GM23338 (cell line): ENCODE data around the gene ZZZ3. TPM values are rescaled to one million over a fixed set of nuclear protein-coding genes. Genes with fewer than 3 reads are reported as not detected.

ENCODE experiments used
- ATAC-seq: fragments of 200-7000 bp; cut with Tn5 transposase; 3 replicates; pipeline ENCODE4 v1.9.1; 2020
- DNase-seq: peaks from one replicate; pipeline ENCODE4 v3.0.0-alpha.2; 2015; ENCODE audit warnings: low spot score
- H2AFZ ChIP-seq: fragments of 200-600 bp; sonication (generic); 2 replicates; pipeline ENCODE4 v1.8.0; 2016; ENCODE audit warnings: antibody characterized with exemption, mild to moderate bottlenecking, moderate library complexity
- H3F3A ChIP-seq: fragments of 200-600 bp; sonication (generic); replicated peaks from 2 replicates; pipeline ENCODE4 v1.8.0; 2017; ENCODE audit warnings: antibody characterized with exemption, mixed run types, low read depth
- H3K27ac ChIP-seq: fragments of 200-600 bp; sonication (generic); 2 replicates; pipeline ENCODE4 v1.6.1; 2016; ENCODE audit warnings: low read depth
- H3K27me3 ChIP-seq: fragments of 200-600 bp; sonication (generic); 2 replicates; pipeline ENCODE4 v1.8.0; 2016; ENCODE audit warnings: mild to moderate bottlenecking, mixed run types, moderate library complexity; ENCODE audit not compliant: insufficient read depth
- H3K36me3 ChIP-seq: fragments of 200-600 bp; sonication (generic); 2 replicates; pipeline ENCODE4 v1.8.0; 2016; ENCODE audit warnings: mild to moderate bottlenecking; ENCODE audit not compliant: insufficient read depth
- H3K4me1 ChIP-seq: fragments of 200-600 bp; sonication (generic); 2 replicates; pipeline ENCODE4 v1.8.0; 2016; ENCODE audit warnings: mild to moderate bottlenecking, moderate library complexity; ENCODE audit not compliant: insufficient read depth
- H3K4me2 ChIP-seq: fragments of 200-600 bp; sonication (generic); 2 replicates; pipeline ENCODE4 v1.7.1; 2017; ENCODE audit warnings: mixed run types
- H3K4me3 ChIP-seq: fragments of 200-600 bp; sonication (generic); 2 replicates; pipeline ENCODE4 v1.6.1; 2016; ENCODE audit warnings: mixed run types
- H3K79me2 ChIP-seq: fragments of 200-600 bp; sonication (generic); replicated peaks from 2 replicates; pipeline ENCODE4 v1.8.0; 2017; ENCODE audit warnings: mild to moderate bottlenecking; ENCODE audit not compliant: insufficient read depth
- H3K9me2 ChIP-seq: fragments of 200-600 bp; sonication (generic); 2 replicates; pipeline ENCODE4 v1.8.0; 2017; ENCODE audit not compliant: insufficient read depth
- H4K20me1 ChIP-seq: fragments of 200-600 bp; sonication (generic); replicated peaks from 2 replicates; pipeline ENCODE4 v1.8.0; 2017; ENCODE audit warnings: mild to moderate bottlenecking; ENCODE audit not compliant: insufficient read depth
- H3K27ac Mint-ChIP-seq: 2 replicates; pipeline ENCODE4 v1.8.0; 2020; ENCODE audit warnings: inconsistent platforms, mild to moderate bottlenecking, moderate library complexity, mixed read lengths
- H3K27me3 Mint-ChIP-seq: 3 replicates; pipeline ENCODE4 v1.8.0; 2022; ENCODE audit warnings: low read depth, mild to moderate bottlenecking, moderate library complexity, mixed read lengths, inconsistent platforms; ENCODE audit not compliant: insufficient read depth, poor library complexity
- H3K36me3 Mint-ChIP-seq: 3 replicates; pipeline ENCODE4 v1.8.0; 2021; ENCODE audit warnings: low read depth, mild to moderate bottlenecking, inconsistent platforms, moderate library complexity, mixed read lengths
- H3K4me1 Mint-ChIP-seq: 3 replicates; pipeline ENCODE4 v1.8.0; 2020; ENCODE audit warnings: mild to moderate bottlenecking, inconsistent platforms, mixed read lengths
- H3K4me3 Mint-ChIP-seq: 3 replicates; pipeline ENCODE4 v1.8.0; 2021; ENCODE audit warnings: moderate library complexity, mild to moderate bottlenecking, inconsistent platforms, mixed read lengths
- H3K9me3 Mint-ChIP-seq: 3 replicates; pipeline ENCODE4 v1.8.0; 2020; ENCODE audit warnings: moderate library complexity, mild to moderate bottlenecking, inconsistent platforms, mixed read lengths
- CREB1 ChIP-seq: fragments of 250-450 bp; sonication (Bioruptor Pico); IDR thresholded peaks from 2 replicates; pipeline ENCODE4 v1.5.0; 2020; ENCODE audit warnings: low read depth, mild to moderate bottlenecking, moderate library complexity
- EZH2 ChIP-seq: fragments of 200-600 bp; sonication (generic); IDR thresholded peaks from one replicate; pipeline ENCODE4 v1.8.0; 2017; ENCODE audit warnings: antibody characterized with exemption, mild to moderate bottlenecking, low read depth; ENCODE audit not compliant: unreplicated experiment
- EZH2phosphoT487 ChIP-seq: fragments of 200-600 bp; sonication (generic); IDR thresholded peaks from one replicate; pipeline ENCODE4 v1.8.1; 2018; ENCODE audit warnings: antibody characterized with exemption; ENCODE audit not compliant: unreplicated experiment
- JUNB ChIP-seq: IDR thresholded peaks from one replicate; pipeline ENCODE4 v1.6.1; 2016; ENCODE audit warnings: antibody characterized with exemption; ENCODE audit not compliant: unreplicated experiment
- NANOG ChIP-seq: IDR thresholded peaks from 2 replicates; pipeline ENCODE4 v1.6.1; 2016; ENCODE audit warnings: antibody characterized with exemption, borderline replicate concordance
- STAT1 ChIP-seq: IDR thresholded peaks from one replicate; pipeline ENCODE4 v1.6.1; 2016; ENCODE audit warnings: antibody characterized with exemption; ENCODE audit not compliant: unreplicated experiment
- ZNF114 ChIP-seq: fragments of 250-450 bp; sonication (Bioruptor Pico); IDR thresholded peaks from 2 replicates; pipeline ENCODE4 v1.5.0; 2020; ENCODE audit warnings: mild to moderate bottlenecking, moderate library complexity
- ZNF331 ChIP-seq: fragments of 250-450 bp; sonication (Bioruptor Pico); IDR thresholded peaks from 2 replicates; pipeline ENCODE4 v1.5.0; 2020; ENCODE audit warnings: low read depth, mild to moderate bottlenecking, moderate library complexity
- polyA plus RNA-seq: library from polyadenylated mRNA; unstranded; fragments of >200 nt; fragmentation: Nextera tagmentation; extraction: Ambion mirVana; gene quantifications from 2 replicates; pipeline ENCODE4 v1.2.1, GENCODE V29; 2016
- total RNA-seq: library from RNA; depleted of rRNA; stranded (reverse); fragments of >200 nt; shearing (Covaris generic); gene quantifications from 2 replicates; pipeline ENCODE4 v1.2.3, GENCODE V29; 2014
- TF ChIP-seq, protein P1 (sequence below): IDR thresholded peaks from 2 replicates; pipeline ENCODE4 v1.6.1; 2016; ENCODE audit warnings: antibody characterized with exemption

ZZZ3 gene
- total and polyA plus RNA-seq, 2 experiments from 2014 or later, result 33.4 to 107 TPM

- TF ChIP-seq ZNF331 (CRISPR knock-in tag), result no peak
- TF ChIP-seq JUNB, result no peak
- TF ChIP-seq STAT1, result no peak
Observed at GRCh38 chr1:77642196-77642595, 40.3 kb downstream of the ZZZ3 start (continued).

DNA sequence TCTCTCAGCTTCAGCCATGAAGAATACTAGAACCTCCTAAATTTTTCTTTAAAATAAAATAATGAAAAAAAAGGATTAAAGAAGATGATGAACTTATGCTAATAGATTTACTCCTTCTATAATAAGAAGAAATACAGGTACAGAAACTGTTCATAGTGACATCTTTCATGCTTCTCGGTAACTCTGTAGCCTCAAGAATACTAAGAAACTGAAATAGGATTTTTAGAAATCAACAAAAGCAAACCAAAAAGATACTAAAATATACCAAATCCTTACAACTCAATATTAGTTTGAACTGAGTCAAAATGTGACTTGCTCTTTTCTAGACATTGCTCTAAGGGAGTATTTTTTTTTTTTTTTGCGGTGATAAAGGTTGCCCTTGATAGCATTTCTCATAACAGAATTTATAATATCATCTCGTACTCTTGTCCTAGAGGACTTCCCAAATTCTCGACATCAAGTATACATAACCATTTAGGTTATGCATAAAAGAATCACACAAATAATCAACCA is 42.8 kb downstream of the ZZZ3 start:
- ATAC-seq (no peak), DNase-seq (no peak)
- no peaks in the 10 kb centered on the region for H3K36me3 ChIP-seq
- H2AFZ ChIP-seq, result no peak overlapping the region
- no peak for TF ChIP-seq EZH2
- no peak for TF ChIP-seq NANOG
- no peak for TF ChIP-seq EZH2phosphoT487
- H3K27me3 Mint-ChIP-seq, result no peaks in the 10 kb centered on the region
- no peak overlapping the region for H3K27ac ChIP-seq
- H3K27ac Mint-ChIP-seq, result no peak overlapping the region
- no peaks in the 10 kb centered on the region for H3K27me3 ChIP-seq
- H3K4me1 Mint-ChIP-seq, result peaks cover 11% of the 10 kb centered on the region
- H3F3A ChIP-seq, result no peaks in the 10 kb centered on the region
- H3K4me2 ChIP-seq, result no peak overlapping the region
- no peaks in the 10 kb centered on the region for H3K9me3 Mint-ChIP-seq
- no peaks in the 10 kb centered on the region; the same call in none of the 2 replicates for H4K20me1 ChIP-seq
- H3K4me3 Mint-ChIP-seq, result no peak overlapping the region
- H3K79me2 ChIP-seq, result peaks cover 45% of the 10 kb centered on the region
- H3K36me3 Mint-ChIP-seq, result peaks cover 10% of the 10 kb centered on the region; the same call in 2 of the 3 replicates
- no peaks in the 10 kb centered on the region for H3K9me2 ChIP-seq
- H3K4me1 ChIP-seq, result peaks cover 18% of the 10 kb centered on the region
- no peak overlapping the region for H3K4me3 ChIP-seq

DNA sequence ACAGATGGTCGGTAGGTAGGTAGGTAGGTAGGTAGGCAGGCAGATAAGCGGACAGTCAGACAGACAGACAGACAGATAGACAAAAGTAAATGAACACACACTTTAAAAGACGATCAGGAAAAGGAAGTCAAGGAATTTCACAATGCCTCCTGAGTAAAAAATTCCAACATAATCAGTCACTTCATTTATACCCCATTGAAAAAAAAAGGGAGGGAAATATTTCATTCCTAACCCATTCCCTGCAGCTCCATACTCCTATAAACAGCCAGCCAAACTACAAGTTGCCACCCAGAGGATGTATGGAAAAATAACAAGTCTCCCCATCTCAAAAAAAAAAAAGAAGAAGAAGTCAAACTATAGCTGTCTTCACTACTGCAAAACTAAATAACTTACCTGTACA is 43.4 kb downstream of the ZZZ3 start:
- Histone ChIP-seq H4K20me1 (no peaks in the 10 kb centered on the region; the same call in none of the 2 replicates), H3K9me2 (no peaks in the 10 kb centered on the region), H3K4me3 (no peak overlapping the region), H3K27ac (no peak overlapping the region), H2AFZ (no peak overlapping the region), H3K79me2 (peaks cover 40% of the 10 kb centered on the region), H3K4me1 (peaks cover 23% of the 10 kb centered on the region), H3K36me3 (no peaks in the 10 kb centered on the region), H3K4me2 (no peak overlapping the region), H3K27me3 (no peaks in the 10 kb centered on the region), H3F3A (no peaks in the 10 kb centered on the region)
- H3K4me1 Mint-ChIP-seq, result peaks cover 17% of the 10 kb centered on the region
- H3K27ac Mint-ChIP-seq, result no peak overlapping the region
- H3K36me3 Mint-ChIP-seq, result peaks cover 10% of the 10 kb centered on the region; the same call in 2 of the 3 replicates
- H3K27me3 Mint-ChIP-seq, result peaks cover 4% of the 10 kb centered on the region
- no peaks in the 10 kb centered on the region for H3K9me3 Mint-ChIP-seq
- no peak for TF ChIP-seq CREB1 (CRISPR knock-in tag)
- no peak for TF ChIP-seq ZNF114 (CRISPR knock-in tag)
- TF ChIP-seq, protein P1, sequence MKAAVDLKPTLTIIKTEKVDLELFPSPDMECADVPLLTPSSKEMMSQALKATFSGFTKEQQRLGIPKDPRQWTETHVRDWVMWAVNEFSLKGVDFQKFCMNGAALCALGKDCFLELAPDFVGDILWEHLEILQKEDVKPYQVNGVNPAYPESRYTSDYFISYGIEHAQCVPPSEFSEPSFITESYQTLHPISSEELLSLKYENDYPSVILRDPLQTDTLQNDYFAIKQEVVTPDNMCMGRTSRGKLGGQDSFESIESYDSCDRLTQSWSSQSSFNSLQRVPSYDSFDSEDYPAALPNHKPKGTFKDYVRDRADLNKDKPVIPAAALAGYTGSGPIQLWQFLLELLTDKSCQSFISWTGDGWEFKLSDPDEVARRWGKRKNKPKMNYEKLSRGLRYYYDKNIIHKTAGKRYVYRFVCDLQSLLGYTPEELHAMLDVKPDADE, result no peak
- TF ChIP-seq NANOG, result no peak
- TF ChIP-seq ZNF331 (CRISPR knock-in tag), result no peak
- no peak for TF ChIP-seq STAT1
- ATAC-seq (no peak), DNase-seq (no peak)
- H3K4me3 Mint-ChIP-seq, result no peak overlapping the region
